Ishikawa (cell line): ENCODE data around the gene CUBN.

Source experiments
- CEBPB ChIP-seq: IDR thresholded peaks from 2 replicates; pipeline ENCODE4 v1.6.1; 2012
- CREB1 ChIP-seq: IDR thresholded peaks from 2 replicates; pipeline ENCODE4 v1.6.1; 2012; ENCODE audit warnings: low read depth
- EGR1 ChIP-seq: IDR thresholded peaks from 2 replicates; pipeline ENCODE4 v1.6.1; 2012
- EP300 ChIP-seq: IDR thresholded peaks from 2 replicates; pipeline ENCODE4 v1.6.1; 2012; ENCODE audit warnings: borderline replicate concordance
- FOXM1 ChIP-seq: IDR thresholded peaks from 2 replicates; pipeline ENCODE4 v1.6.1; 2012; ENCODE audit warnings: low read depth, borderline replicate concordance
- MAX ChIP-seq: IDR thresholded peaks from 2 replicates; pipeline ENCODE4 v1.6.1; 2012
- NFIC ChIP-seq: IDR thresholded peaks from 2 replicates; pipeline ENCODE4 v1.6.1; 2012
- RAD21 ChIP-seq: IDR thresholded peaks from 2 replicates; pipeline ENCODE4 v1.6.1; 2012; ENCODE audit warnings: low read depth
- REST ChIP-seq: IDR thresholded peaks from 2 replicates; pipeline ENCODE4 v1.6.1; 2012; ENCODE audit warnings: low read depth, mild to moderate bottlenecking
- TAF1 ChIP-seq: IDR thresholded peaks from 2 replicates; pipeline ENCODE4 v1.6.1; 2012; ENCODE audit warnings: low read depth, mild to moderate bottlenecking
- TCF12 ChIP-seq: IDR thresholded peaks from 2 replicates; pipeline ENCODE4 v1.6.1; 2012; ENCODE audit warnings: low read depth
- TEAD4 ChIP-seq: IDR thresholded peaks from 2 replicates; pipeline ENCODE4 v1.6.1; 2012
- USF1 ChIP-seq: IDR thresholded peaks from 2 replicates; pipeline ENCODE4 v1.6.1; 2012
- YY1 ChIP-seq: IDR thresholded peaks from 2 replicates; pipeline ENCODE4 v1.6.1; 2012; ENCODE audit warnings: low read depth
- ZBTB7A ChIP-seq: IDR thresholded peaks from 2 replicates; pipeline ENCODE4 v1.6.1; 2012; ENCODE audit warnings: low read depth

CUBN gene

DNA sequence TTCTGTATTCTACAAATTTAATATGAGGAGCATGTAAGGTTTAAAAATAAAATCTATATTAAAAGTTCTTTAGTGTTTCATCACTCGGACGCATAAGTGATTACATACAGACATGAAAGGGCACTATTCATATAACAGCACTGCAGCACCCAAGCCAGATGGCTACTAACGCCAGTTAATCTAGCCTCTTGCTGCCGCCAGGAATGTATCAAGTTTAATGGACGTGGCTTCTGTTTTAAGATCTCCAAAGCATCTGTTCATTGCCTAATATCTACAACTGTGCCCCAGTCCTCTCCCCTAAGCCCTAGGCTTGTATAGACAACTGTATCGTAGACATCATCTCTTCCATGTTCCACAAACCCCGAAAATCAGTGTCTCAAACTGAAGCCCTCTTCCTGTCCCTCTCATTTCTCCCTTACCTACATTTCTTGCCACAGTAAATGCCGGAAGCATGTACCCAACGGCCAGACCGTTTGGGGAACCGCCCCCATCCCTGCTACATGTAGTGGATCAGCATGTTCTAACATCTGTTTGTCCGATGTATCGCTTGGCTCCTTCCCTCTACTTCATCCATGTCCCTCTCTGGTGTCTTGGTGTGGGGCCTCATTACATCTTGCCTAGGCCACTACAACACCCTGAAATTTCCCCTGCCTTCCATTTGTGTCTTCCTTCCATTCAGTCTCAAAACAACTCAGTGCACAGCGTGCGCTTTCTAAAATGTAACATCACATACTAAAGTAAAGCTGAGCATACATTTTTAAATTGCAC lies 164.9 kb downstream of the CUBN start:
- TF ChIP-seq MAX (no peak), EP300 (no peak), REST (no peak)

DNA sequence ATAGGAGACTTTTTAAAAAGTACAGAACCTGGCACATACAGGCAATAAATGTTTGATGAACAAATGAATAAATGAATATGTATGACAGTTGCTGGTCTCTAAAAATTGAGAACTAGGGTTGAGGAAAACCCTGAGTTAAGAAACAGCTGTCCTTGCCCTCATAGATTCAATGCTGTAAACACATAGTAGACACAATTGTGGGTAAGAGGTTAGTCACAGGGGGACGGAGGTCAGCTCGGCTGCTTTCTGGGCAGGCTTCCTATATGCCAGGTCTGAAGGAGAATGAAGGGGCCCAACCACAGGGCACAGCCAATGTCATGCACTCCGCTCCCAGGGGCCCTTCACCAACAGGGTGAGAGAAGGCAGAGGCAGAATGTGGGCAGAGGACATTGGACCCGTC lies 169.1 kb downstream of the CUBN start:
- no peak for TF ChIP-seq EP300

DNA sequence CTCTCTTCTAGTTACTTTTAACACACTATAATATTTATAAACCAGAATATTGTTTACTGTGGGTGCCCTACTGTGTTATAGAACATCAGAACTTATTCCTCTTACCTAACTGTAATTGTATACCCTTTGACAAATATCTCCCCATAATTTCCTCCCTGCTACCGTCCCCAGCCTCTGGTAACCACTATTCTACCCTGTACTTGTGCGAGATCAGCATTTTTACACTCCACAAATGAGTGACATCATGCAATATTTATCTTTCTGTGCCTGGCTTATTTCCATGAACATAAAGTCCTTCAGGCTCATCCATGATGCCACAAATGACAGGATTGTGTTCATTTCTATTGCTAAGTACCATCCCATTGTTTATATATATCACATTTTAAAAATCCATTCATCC lies 172.6 kb downstream of the CUBN start:
- TF ChIP-seq MAX (no peak), TCF12 (no peak), EGR1 (no peak), USF1 (no peak), FOXM1 (no peak), CREB1 (no peak), RAD21 (no peak), REST (no peak), TAF1 (no peak), NFIC (no peak), YY1 (no peak), ZBTB7A (no peak), EP300 (no peak), TEAD4 (no peak)

GRCh38 chr10:16954280-16955030 lies 175.2 kb downstream of the CUBN start:
- TF ChIP-seq TEAD4 (no peak), CREB1 (no peak), TAF1 (no peak), NFIC (no peak), EP300 (no peak), RAD21 (no peak), EGR1 (no peak), TCF12 (no peak), CEBPB (no peak), MAX (no peak), USF1 (no peak)

DNA sequence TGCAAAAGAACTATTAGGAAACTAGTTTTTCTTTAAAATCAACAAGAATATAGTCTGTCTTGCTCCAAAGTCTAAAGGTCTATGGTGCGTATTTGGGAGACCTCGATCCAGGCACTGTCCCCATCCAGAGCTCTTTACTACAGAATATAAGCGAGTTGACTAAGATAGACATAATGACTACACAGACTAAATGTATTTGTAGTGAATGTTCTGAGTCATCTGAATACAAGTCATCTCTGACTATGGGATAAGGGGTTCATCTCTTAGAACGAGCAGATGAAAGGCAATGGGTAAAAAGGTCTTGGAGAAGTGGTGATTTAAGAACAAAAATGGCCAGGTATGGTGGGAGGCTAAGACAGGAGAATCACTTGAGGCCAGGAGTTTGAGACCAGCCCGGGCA lies 176.3 kb downstream of the CUBN start:
- TF ChIP-seq EGR1, result no peak

- TF ChIP-seq TEAD4, result no peak
- no peak for TF ChIP-seq EP300
- TF ChIP-seq NFIC, result no peak
- TF ChIP-seq USF1, result no peak
Measured at GRCh38 chr10:16952610-16953009, 177.0 kb downstream of the CUBN start.
